GM15510 (cell line): ENCODE data around the gene PODXL2.

ENCODE experiments used
- POLR2A ChIP-seq: IDR thresholded peaks from 3 replicates; pipeline ENCODE4 v1.6.1; 2011; ENCODE audit warnings: borderline replicate concordance; ENCODE audit not compliant: insufficient read length; ENCODE audit errors: extremely low read depth

PODXL2 gene

DNA sequence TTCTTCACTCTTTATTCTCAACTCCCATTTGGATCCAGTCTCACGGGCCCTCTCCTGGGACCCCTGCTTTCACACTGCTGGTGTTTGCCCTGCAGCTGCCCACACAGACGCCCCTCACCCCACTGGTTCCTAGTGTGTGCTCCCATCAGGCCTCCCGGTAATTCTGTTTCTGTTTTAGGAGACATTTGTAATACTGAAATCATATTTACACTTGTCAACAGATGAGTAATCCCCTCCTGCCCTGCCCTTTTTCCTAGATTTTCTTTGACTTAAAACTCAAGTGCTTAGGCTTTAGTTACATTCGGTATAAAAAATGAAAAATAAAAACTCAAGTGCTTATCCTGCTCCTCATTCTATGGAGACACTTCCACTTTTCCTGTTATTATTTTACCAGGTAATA is 25.4 kb downstream of the PODXL2 start:
- TF ChIP-seq POLR2A = no peak

DNA sequence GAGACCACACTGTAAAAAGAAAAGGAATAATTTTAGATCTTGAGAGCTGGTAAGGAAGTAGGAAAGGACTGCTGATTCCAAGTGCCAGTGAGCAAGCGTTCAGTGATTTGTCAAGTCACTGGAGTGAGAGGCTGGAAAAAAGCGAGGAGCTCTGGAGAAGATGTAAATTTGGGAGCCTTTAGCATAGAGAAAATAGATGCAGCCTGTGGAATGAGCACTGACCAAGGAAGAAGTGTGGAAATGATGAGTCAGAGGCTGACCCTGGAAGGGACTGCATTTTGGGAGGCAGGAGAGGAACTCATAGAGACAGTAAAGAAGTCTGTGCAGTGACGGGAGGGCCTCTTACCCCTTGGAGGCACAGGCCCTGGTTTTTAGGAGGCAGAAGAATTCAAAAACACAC is 26.7 kb downstream of the PODXL2 start:
- no peak for TF ChIP-seq POLR2A

DNA sequence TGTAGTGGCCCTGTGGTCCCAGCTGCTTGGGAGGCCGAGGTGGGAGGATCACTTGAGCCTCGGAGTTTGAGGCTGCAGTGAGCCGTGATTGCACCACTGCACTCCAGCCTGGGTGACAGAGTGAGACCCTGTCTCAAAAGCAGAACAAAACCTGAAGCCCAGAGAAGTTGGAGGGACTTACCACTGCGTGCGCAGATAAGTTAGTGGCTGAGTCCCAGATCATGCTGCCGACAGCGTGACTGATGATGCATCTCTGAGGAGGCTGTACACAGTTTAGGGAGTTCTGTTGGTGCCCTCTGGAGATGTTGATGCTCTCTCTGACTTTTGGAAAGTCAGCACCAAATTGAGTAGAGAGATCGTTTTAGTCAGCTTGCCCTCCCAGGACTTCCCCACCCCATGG is 27.9 kb downstream of the PODXL2 start:
- no peak for TF ChIP-seq POLR2A

DNA sequence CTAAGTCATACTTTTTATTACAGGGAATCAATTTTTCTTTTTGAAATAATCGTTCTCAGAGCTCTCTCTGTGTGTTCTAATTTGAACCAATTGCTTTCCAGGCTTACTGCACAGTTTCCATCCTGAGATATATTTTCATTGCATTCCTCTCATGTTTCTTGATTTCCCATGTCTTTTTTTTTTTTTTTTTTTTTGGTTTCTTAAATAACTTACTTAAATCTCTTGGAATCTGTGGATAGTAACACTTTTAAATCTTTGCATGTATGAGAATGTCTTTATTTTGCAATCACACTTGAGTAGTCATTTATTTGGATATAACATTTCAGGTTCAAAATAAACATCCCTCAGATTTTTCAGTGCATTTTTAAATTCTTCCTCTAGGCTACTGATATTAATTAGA is 29.2 kb downstream of the PODXL2 start:
- TF ChIP-seq POLR2A = no peak

DNA sequence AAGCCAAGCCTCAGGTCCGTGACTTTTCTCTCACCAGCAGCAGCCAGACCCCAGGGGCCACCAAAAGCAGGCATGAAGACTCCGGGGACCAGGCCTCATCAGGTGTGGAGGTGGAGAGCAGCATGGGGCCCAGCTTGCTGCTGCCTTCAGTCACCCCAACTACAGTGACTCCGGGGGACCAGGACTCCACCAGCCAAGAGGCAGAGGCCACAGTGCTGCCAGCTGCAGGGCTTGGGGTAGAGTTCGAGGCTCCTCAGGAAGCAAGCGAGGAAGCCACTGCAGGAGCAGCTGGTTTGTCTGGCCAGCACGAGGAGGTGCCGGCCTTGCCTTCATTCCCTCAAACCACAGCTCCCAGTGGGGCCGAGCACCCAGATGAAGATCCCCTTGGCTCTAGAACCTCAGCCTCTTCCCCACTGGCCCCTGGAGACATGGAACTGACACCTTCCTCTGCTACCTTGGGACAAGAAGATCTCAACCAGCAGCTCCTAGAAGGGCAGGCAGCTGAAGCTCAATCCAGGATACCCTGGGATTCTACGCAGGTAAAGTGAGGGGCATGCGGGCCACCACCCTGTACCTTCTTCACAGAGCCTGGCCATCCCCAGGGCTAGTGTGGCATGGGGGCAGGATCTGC is 31.8 kb downstream of the PODXL2 start:
- no peak for TF ChIP-seq POLR2A

DNA sequence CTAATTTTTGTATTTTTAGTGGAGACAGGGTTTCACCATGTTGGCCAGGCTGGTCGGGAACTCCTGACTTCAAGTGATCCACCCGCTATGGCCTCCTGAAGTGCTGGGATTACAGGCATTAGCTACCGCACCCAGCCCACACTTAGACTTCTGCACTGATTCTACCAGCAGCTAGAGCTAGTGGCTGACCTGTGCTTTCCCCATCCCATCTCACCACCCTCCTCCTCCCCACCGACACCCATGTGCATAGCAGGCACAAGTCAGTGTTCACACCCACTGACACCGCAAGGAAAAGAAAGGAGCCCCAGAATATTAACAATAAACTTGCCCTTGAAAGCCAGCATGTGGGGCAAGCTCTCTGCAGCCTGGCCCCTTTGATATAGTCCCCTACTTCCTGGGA is 32.6 kb downstream of the PODXL2 start:
- no peak for TF ChIP-seq POLR2A

DNA sequence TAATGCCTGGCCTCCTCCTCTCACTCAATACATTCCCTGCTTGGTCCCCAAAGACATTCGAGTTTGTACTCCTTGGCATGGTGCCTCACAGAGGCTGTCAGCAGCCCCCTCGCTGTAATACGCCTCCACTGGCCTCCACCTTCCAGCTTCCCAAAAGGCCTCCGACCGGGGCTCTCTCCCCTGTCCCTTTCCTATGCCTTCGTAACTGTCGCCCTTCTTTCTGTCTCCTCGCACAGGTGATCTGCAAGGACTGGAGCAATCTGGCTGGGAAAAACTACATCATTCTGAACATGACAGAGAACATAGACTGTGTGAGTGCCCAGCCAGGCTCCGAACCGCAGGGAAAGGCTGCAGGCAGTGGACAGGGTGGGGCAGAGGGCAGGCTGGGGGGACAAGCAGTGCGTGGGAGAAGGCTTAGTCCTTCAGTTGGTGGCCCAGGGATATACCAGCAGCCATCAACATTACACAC is 33.0 kb downstream of the PODXL2 start:
- no peak for TF ChIP-seq POLR2A

DNA sequence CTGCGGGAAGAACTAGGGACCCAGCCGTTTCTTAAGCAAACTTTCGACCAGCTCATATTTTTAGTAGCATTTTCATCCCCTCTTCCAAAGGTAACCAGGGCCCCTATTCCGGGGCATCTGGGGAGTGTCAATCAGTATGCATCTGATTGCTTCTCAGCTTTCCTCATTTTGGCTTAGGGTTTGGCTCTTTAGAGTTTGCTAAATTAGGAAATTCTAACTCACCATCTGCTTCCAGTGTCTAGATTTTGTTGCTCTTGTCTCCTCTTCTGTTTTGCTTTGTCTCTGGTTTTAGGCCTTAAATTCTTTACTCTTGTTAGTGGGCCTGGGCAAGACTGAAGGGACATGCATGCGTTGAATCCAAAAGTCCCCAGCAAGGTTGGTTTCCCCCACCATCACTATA is 34.2 kb downstream of the PODXL2 start:
- TF ChIP-seq POLR2A = no peak

DNA sequence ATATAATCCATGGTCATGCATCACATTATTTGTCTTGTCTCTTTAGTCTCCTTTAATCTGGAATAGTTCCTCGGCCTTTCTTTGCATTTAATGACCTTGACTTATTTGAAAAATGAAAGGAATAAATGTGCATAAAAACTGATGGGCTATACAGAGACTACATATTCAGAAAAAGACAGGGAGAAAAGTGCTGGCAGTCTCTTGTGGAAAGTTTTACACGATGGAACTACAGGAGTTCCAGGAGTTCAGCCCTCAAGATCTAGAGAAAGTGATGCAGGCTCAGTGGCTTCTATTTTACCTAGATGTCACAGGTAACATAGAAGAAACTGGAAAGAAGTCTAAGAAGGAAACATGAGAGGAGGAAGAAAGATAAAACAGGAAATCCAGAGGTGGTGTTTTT is 36.2 kb downstream of the PODXL2 start:
- no peak for TF ChIP-seq POLR2A

DNA sequence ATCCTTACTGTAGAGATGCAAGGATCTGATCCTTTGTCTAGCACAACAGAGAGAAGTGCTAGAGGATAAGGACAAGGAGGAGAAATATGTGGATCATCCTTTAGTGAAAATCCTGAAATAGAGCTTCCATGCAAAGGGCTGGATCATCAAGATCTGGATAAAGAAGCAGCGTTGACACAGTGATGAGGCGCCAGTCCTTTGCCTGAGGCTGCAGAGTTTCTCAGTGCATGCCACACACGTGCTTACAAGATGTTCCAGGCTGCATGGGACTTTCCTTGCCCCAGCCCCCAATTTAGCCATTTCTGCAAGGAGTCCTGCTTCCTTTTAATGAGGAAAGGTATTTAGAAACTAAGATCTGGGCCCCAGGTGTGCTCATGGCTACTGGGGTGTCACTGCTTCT is 36.6 kb downstream of the PODXL2 start:
- TF ChIP-seq POLR2A = no peak

DNA sequence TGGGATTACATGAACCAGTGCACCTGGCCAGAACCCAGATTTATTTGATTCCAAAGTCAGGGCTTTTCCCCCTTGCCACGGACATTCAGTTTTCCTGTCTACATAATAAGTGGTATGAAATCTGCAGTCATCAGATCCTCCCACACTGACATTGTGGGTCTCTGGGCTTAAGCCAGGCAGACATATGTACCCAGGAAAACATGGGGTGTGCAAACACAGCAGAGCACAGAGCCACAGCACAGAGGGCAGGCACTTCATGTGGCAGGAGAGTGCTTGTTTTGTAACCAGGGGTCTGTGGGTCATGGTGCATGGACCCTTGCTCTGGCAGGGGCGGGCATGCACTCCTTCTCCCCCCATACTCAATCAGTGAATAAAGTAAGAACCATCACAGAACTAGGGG is 37.7 kb downstream of the PODXL2 start:
- no peak for TF ChIP-seq POLR2A

DNA sequence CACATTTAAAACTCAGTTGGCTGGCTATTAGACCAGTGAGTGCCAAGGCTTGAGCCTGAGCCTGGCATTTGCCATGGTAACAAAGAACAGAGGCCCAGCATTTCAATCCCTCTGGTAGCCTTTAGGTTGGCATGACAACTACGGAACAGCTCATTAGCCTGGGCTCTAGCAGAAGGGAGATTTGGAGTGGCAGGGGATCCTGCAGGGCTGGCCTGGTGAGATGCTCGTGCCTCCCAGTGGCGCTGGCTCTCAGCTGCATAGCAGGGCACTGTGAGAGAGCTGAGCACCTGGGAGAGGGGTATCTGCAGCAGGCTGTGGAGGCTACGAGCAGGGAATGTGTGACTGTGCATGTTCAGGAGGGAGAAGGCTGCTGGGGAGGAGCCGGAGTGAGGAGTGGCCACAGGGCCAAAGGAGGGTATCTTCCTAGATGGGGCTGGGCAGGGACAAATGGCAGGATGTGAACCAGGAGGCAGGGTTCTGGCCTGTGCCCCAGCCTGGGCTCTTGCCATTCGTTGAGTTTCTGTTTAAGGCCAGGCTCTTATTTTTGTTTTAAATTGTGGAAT is 38.2 kb downstream of the PODXL2 start:
- TF ChIP-seq POLR2A = no peak

DNA sequence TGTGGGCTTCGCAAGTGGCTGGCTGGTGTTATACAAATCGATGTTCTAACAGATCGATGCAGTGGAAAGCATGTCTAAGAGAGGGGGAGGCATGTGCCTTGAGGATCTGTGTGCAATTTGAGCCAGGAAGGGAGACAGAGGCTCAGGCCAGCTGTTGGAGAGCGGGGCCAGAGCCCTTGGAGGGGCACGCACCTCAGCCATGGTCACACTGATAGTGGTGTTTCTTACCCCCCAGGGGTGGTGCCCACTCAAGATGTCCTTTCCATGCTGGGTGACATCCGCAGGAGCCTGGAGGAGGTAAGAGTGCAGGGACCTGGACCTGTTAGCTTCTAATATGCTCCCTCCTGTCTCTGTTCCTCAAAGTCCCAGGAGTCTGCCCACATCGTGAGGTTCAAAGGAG is 39.9 kb downstream of the PODXL2 start:
- no peak for TF ChIP-seq POLR2A

DNA sequence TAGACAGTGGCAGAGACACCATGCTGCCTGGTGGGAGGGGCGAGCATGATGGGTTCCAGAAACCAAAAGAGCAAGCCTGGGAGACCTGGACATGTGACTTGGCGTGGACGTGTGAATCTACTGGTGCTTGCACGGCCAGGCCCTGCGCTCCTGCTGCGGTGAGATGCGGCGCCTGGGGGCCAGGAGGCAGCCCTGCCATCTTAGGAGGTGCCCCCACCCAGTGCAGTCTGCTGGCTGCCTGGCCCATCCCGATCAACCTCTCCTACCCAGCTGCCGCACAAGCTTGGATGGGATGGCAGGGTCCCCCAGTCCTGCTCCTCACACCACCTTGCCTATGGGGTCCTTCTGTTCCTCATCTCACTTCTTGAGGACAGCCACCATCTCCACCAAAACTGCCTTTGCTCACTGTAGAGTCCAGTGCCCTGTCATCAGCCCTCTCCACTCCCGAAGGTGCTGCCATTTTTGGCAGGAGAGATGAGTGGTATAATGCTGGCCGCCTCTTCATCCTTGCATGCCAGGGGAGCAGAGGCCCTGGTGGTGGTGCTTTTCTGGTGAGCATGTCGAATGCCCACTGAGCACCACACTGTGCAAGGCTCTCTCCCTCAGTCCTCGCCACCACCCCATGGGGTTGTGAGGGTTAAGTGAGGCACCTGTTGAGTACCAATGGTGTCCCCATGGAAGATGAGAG is 40.7 kb downstream of the PODXL2 start:
- no peak for TF ChIP-seq POLR2A

DNA sequence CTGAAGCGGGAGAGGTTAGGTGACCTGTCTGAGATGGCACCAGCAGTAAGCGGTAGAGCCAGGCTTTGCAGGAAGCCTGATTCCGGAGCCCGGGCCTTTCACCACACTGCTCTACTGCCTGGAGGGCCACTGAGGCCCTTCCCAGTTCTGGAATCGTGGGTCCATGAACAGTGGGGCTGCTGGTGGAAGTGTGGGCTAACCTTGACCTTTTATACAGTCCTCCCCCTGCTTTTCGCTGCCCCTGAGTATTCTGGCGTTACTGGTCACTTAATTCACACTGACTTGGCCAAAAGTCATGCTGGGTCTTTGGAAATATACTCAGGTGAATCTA is 41.2 kb downstream of the PODXL2 start:
- TF ChIP-seq POLR2A = no peak
